ENCODE measurements around the gene PGP. TPM values are rescaled to one million over a fixed set of nuclear protein-coding genes. Genes with fewer than 3 reads are reported as not detected.

PGP gene
- total RNA-seq, 1 experiment from 2014 or later: 36.2 TPM

DNA sequence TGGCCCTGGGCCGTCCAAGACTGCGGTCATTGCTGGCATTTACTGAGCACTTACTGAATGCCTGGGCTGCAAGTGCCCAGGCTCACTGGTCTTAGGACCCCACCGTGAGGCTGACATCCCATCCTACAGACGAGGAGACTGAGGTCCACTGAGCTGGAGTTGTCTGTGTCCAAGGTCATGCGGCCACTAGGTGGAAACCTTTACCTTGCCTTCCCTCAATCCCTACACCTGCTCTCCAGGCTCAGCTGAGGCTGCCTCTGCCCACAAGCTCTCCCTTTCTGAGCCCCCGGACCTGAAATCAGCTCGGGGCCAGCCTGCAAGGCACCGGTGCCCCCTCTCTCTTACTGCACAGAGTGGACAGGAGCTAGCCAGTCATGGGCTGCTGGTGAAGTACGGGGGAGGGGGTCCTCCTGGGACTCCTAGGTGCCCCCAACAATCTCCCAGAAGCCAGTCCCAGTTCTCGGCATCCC, 19.8 kb downstream of the PGP start:
- Mint-ChIP-seq H3K4me3 (ENCODE audit: unreplicated experiment) (peak overlapping the region; percentile 63), H3K27me3 (ENCODE audit: insufficient read depth, unreplicated experiment) (no peaks in the 10 kb centered on the region), H3K9me3 (ENCODE audit: unreplicated experiment) (no peaks in the 10 kb centered on the region), H3K27ac (ENCODE audit: unreplicated experiment) (no peak overlapping the region), H3K4me1 (ENCODE audit: low read depth, unreplicated experiment) (no peaks in the 10 kb centered on the region), H3K36me3 (ENCODE audit: insufficient read depth, unreplicated experiment) (no peaks in the 10 kb centered on the region)
- H3K9me3 ChIP-seq: no peaks in the 10 kb centered on the region
- H3K27me3 ChIP-seq (replicated peaks; ENCODE audit: control insufficient read depth, insufficient read depth, low read length): no peaks in the 10 kb centered on the region
- peaks cover 9% of the 10 kb centered on the region for H3K4me1 ChIP-seq
- H3K4me3 ChIP-seq (ENCODE audit: low read depth, low read length): peak overlapping the region; percentile 49
- TF ChIP-seq, protein P1, sequence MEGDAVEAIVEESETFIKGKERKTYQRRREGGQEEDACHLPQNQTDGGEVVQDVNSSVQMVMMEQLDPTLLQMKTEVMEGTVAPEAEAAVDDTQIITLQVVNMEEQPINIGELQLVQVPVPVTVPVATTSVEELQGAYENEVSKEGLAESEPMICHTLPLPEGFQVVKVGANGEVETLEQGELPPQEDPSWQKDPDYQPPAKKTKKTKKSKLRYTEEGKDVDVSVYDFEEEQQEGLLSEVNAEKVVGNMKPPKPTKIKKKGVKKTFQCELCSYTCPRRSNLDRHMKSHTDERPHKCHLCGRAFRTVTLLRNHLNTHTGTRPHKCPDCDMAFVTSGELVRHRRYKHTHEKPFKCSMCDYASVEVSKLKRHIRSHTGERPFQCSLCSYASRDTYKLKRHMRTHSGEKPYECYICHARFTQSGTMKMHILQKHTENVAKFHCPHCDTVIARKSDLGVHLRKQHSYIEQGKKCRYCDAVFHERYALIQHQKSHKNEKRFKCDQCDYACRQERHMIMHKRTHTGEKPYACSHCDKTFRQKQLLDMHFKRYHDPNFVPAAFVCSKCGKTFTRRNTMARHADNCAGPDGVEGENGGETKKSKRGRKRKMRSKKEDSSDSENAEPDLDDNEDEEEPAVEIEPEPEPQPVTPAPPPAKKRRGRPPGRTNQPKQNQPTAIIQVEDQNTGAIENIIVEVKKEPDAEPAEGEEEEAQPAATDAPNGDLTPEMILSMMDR (IDR thresholded peaks at IDR 0.05; ENCODE audit: insufficient read depth in 1 of 2, low read depth in 1 of 2, low read length in 1 of 2, severe bottlenecking in 1 of 2, unreplicated experiment in 1 of 2): peak in 1 of 2 experiments; percentile 49
- POLR2A ChIA-PET: interaction anchor here (0.7 to 1.5 kb wide), 4 partner anchors 39 to 273 kb away, joined by 3 to 12 read pairs (median 9); partner anchors contain the start of genes ECI1 and TRAF7
- CTCF ChIA-PET: interaction anchor here (0.7 to 3.8 kb wide), 10 partner anchors 10 to 306 kb away, joined by 3 to 29 read pairs (median 4); partner anchors contain the start of genes BRICD5, ECI1 and PGP
- BruUV-seq (replicated peaks): no TSS peak
- intact Hi-C loops (cut with micrococcal nuclease; ENCODE audit: unreplicated experiment): loop anchor here (2.0 kb wide), 2 partner anchors 58 to 306 kb away; no protein-coding TSS in a partner anchor
- peak; percentile 70 to 73 for DNase-seq
- H3K36me3 ChIP-seq (ENCODE audit: control insufficient read depth, insufficient read depth, low read length): no peaks in the 10 kb centered on the region; the same call in 1 of the 2 replicates

DNA sequence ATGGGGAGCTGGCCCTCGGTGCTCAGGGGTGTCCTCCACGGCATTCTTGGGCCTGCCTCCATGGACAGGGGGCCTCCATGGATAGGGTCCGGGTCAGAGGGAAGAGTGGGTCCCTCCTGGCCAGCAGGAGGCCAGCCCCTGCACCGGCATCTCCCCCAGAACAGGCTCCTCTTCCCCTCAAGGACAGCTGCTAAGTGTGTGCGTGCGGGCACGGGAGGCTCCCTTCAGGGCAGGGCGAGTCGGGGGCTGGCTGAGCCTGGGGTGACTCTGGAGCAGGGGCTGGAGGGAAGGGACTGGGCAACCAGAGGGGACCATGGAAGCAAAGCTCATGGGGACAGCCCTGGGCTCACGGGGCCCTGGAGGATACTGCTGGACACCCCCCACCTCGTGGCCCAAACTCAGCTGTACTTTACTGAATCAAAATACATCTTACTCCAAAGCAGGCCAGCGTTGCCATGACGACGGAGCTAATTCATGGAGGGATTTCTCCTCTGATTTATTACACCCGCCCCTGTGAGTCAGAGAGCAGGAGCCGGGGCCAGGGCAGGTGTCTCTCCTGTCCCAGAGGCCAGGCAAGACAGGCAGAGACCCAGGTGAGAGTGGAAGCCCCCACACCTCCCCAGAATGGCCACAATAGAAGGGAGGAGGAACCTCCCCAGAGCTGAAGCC, 20.3 kb downstream of the PGP start:
- Histone ChIP-seq H3K36me3 (ENCODE audit: control insufficient read depth, insufficient read depth, low read length) (no peaks in the 10 kb centered on the region; the same call in 1 of the 2 replicates), H3K4me3 (ENCODE audit: low read depth, low read length) (no peak overlapping the region), H3K4me1 (peaks cover 9% of the 10 kb centered on the region), H3K27me3 (replicated peaks; ENCODE audit: control insufficient read depth, insufficient read depth, low read length) (no peaks in the 10 kb centered on the region), H3K9me3 (no peaks in the 10 kb centered on the region)
- TF ChIP-seq, protein P1 (IDR thresholded peaks at IDR 0.05; ENCODE audit: insufficient read depth in 1 of 2, low read depth in 1 of 2, low read length in 1 of 2, severe bottlenecking in 1 of 2, unreplicated experiment in 1 of 2): no peak
- no peak for DNase-seq
- no peaks in the 10 kb centered on the region for H3K36me3 Mint-ChIP-seq (ENCODE audit: insufficient read depth, unreplicated experiment)
- ChIA-PET CTCF (interaction anchor here (0.9 to 3.8 kb wide), 8 partner anchors 16 to 307 kb away, joined by 3 to 29 read pairs (median 6); partner anchors contain the start of genes BRICD5, ECI1 and PGP), POLR2A (interaction anchor here (0.5 to 1.5 kb wide), 4 partner anchors 39 to 253 kb away, joined by 3 to 12 read pairs (median 8); partner anchors contain the start of genes ECI1 and TRAF7)
- no peaks in the 10 kb centered on the region for H3K27me3 Mint-ChIP-seq (ENCODE audit: insufficient read depth, unreplicated experiment)
- BruUV-seq (replicated peaks): no TSS peak
- no peak overlapping the region for H3K27ac Mint-ChIP-seq (ENCODE audit: unreplicated experiment)
- H3K4me1 Mint-ChIP-seq (ENCODE audit: low read depth, unreplicated experiment): no peaks in the 10 kb centered on the region
- no peak overlapping the region for H3K4me3 Mint-ChIP-seq (ENCODE audit: unreplicated experiment)
- H3K9me3 Mint-ChIP-seq (ENCODE audit: unreplicated experiment): no peaks in the 10 kb centered on the region
- intact Hi-C loops (cut with micrococcal nuclease; ENCODE audit: unreplicated experiment): loop anchor here (2.0 kb wide), 2 partner anchors 59 to 307 kb away; no protein-coding TSS in a partner anchor

DNA sequence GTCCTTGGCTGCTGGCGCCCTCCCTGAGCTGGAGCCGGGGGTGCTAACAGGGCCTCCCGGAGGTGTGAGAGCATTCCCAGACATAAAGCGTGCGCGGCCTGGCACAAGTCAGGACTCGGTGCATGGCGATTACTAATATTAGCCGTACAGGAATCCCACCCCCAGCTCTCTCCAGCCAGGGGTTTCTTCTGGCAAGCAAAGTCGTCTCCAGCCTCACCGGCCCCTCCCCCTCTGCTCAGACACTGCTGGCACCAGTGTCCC, 23.3 kb downstream of the PGP start:
- peaks cover 9% of the 10 kb centered on the region for H3K4me1 ChIP-seq
- BruUV-seq (replicated peaks): no TSS peak
- H3K4me3 Mint-ChIP-seq (ENCODE audit: unreplicated experiment): no peak overlapping the region
- TF ChIP-seq, protein P1 (IDR thresholded peaks at IDR 0.05; ENCODE audit: insufficient read depth in 1 of 2, low read depth in 1 of 2, low read length in 1 of 2, severe bottlenecking in 1 of 2, unreplicated experiment in 1 of 2): no peak
- H3K27me3 Mint-ChIP-seq (ENCODE audit: insufficient read depth, unreplicated experiment): no peaks in the 10 kb centered on the region
- no peaks in the 10 kb centered on the region for H3K4me1 Mint-ChIP-seq (ENCODE audit: low read depth, unreplicated experiment)
- intact Hi-C loops (cut with micrococcal nuclease; ENCODE audit: unreplicated experiment): no loop called here
- no peak overlapping the region for H3K4me3 ChIP-seq (ENCODE audit: low read depth, low read length)
- no peaks in the 10 kb centered on the region for H3K9me3 ChIP-seq
- no peaks in the 10 kb centered on the region for H3K36me3 Mint-ChIP-seq (ENCODE audit: insufficient read depth, unreplicated experiment)
- no peaks in the 10 kb centered on the region; the same call in 1 of the 2 replicates for H3K36me3 ChIP-seq (ENCODE audit: control insufficient read depth, insufficient read depth, low read length)
- ChIA-PET CTCF (no interaction called here), POLR2A (no interaction called here)
- DNase-seq: no peak
- H3K27me3 ChIP-seq (replicated peaks; ENCODE audit: control insufficient read depth, insufficient read depth, low read length): no peaks in the 10 kb centered on the region
- no peak overlapping the region for H3K27ac Mint-ChIP-seq (ENCODE audit: unreplicated experiment)
- no peaks in the 10 kb centered on the region for H3K9me3 Mint-ChIP-seq (ENCODE audit: unreplicated experiment)
